IMR-90 (cell line): ENCODE results near the gene THSD7B. TPM values are rescaled to one million over a fixed set of nuclear protein-coding genes. Genes with fewer than 3 reads are reported as not detected.

Experiments
- ATAC-seq: fragments of 200-7000 bp; cut with Tn5 transposase; 2 replicates; pipeline ENCODE4 v1.9.1; 2020; ENCODE audit warnings: low read depth, mild to moderate bottlenecking, moderate library complexity
- BruUV-seq: library from RNA; stranded (reverse); fragments of 400-500 nt; replicated peaks from 2 replicates; lab custom pipeline; 2021; lab: Mats Ljungman, UMichigan
- CTCF ChIA-PET: fragments of 300-600 bp; formaldehyde crosslinking; extraction: SDS; loops from one replicate; lab custom pipeline; 2021; ENCODE audit warnings: antibody characterized with exemption; lab: Yijun Ruan, JAX
- POLR2A ChIA-PET: fragments of 300-600 bp; sonication (Branson Sonifier 250); formaldehyde crosslinking; loops from one replicate; lab custom pipeline; 2022; ENCODE audit warnings: antibody characterized with exemption; ENCODE audit not compliant: unreplicated experiment; lab: Charles Lee
- DNase-seq: peaks from one replicate; pipeline ENCODE4 v3.0.0; 2013
- H2AFZ ChIP-seq: replicated peaks from 2 replicates; pipeline ENCODE3; 2013; ENCODE audit warnings: low read length, mild to moderate bottlenecking; ENCODE audit not compliant: poor library complexity
- H2AK5ac ChIP-seq: 2 replicates; pipeline ENCODE4 v1.6.1; 2013; ENCODE audit warnings: low read depth, low read length, inconsistent platforms
- H2AK9ac ChIP-seq: replicated peaks from 2 replicates; pipeline ENCODE3; 2013; ENCODE audit warnings: mild to moderate bottlenecking, low read depth, low read length, moderate library complexity; ENCODE audit not compliant: poor library complexity
- H2BK120ac ChIP-seq: 2 replicates; pipeline ENCODE4 v1.6.1; 2013; ENCODE audit warnings: low read depth, low read length, inconsistent platforms
- H2BK15ac ChIP-seq: 3 replicates; pipeline ENCODE4 v1.6.1; 2013; ENCODE audit warnings: low read depth, low read length, inconsistent platforms
- H2BK20ac ChIP-seq: 2 replicates; pipeline ENCODE4 v1.6.1; 2013; ENCODE audit warnings: low read depth, mild to moderate bottlenecking, inconsistent platforms, low read length, moderate library complexity
- H2BK5ac ChIP-seq: 2 replicates; pipeline ENCODE4 v1.6.1; 2013; ENCODE audit warnings: mild to moderate bottlenecking, low read depth, low read length, inconsistent platforms; ENCODE audit not compliant: poor library complexity, severe bottlenecking
- H3K14ac ChIP-seq: replicated peaks from 2 replicates; pipeline ENCODE4 v1.6.1; 2013; ENCODE audit warnings: low read depth, low read length, inconsistent platforms
- H3K18ac ChIP-seq: 2 replicates; pipeline ENCODE4 v1.6.1; 2013; ENCODE audit warnings: low read depth, low read length, control low read depth
- H3K23ac ChIP-seq: 2 replicates; pipeline ENCODE4 v1.6.1; 2013; ENCODE audit warnings: low read depth, low read length, inconsistent platforms
- H3K27ac ChIP-seq: 2 replicates; pipeline ENCODE4 v1.5.1; 2013; ENCODE audit warnings: mild to moderate bottlenecking, control low read depth, low read length; ENCODE audit not compliant: insufficient read depth
- H3K27me3 ChIP-seq: 2 replicates; pipeline ENCODE4 v1.6.1; 2013; ENCODE audit warnings: low read length; ENCODE audit not compliant: control insufficient read depth, insufficient read depth
- H3K36me3 ChIP-seq: 2 replicates; pipeline ENCODE4 v1.6.1; 2013; ENCODE audit warnings: low read length, mixed read lengths; ENCODE audit not compliant: control insufficient read depth, insufficient read depth
- H3K4ac ChIP-seq: 2 replicates; pipeline ENCODE4 v1.6.1; 2013; ENCODE audit warnings: low read depth, low read length, inconsistent platforms
- H3K4me1 ChIP-seq: 2 replicates; pipeline ENCODE4 v1.6.1; 2013; ENCODE audit warnings: low read length, mixed read lengths; ENCODE audit not compliant: control insufficient read depth, insufficient read depth
- H3K4me2 ChIP-seq: 2 replicates; pipeline ENCODE4 v1.6.1; 2013; ENCODE audit warnings: low read depth, mild to moderate bottlenecking, control low read depth, low read length, moderate library complexity
- H3K4me3 ChIP-seq: 2 replicates; pipeline ENCODE4 v1.5.1; 2013; ENCODE audit warnings: low read depth, mild to moderate bottlenecking, control low read depth, low read length, moderate library complexity; ENCODE audit not compliant: insufficient read depth
- H3K56ac ChIP-seq: 2 replicates; pipeline ENCODE4 v1.6.1; 2013; ENCODE audit warnings: low read length, inconsistent platforms; ENCODE audit not compliant: insufficient read depth; ENCODE audit errors: extremely low read depth
- H3K79me1 ChIP-seq, 2 experiments: 2 replicates each; pipeline ENCODE4 v1.6.1; 2013; ENCODE audit warnings: low read length in 2 of 2, inconsistent platforms in 1 of 2, low read depth in 1 of 2
- H3K9ac ChIP-seq: 2 replicates; pipeline ENCODE4 v1.6.1; 2013; ENCODE audit warnings: low read depth, low read length, control low read depth
- H3K9me1 ChIP-seq: 2 replicates; pipeline ENCODE4 v1.6.1; 2013; ENCODE audit warnings: low read length, inconsistent platforms; ENCODE audit not compliant: insufficient read depth
- H3K9me3 ChIP-seq: 2 replicates; pipeline ENCODE4 v1.6.1; 2013; ENCODE audit warnings: low read length; ENCODE audit not compliant: control insufficient read depth, insufficient read depth
- H4K20me1 ChIP-seq: 2 replicates; pipeline ENCODE4 v1.6.1; 2013; ENCODE audit warnings: low read length, inconsistent platforms; ENCODE audit not compliant: insufficient read depth
- H4K5ac ChIP-seq: 2 replicates; pipeline ENCODE4 v1.6.1; 2013; ENCODE audit warnings: mild to moderate bottlenecking, low read depth, low read length, control low read depth
- H4K8ac ChIP-seq, 2 experiments: 2 replicates each; pipeline ENCODE4 v1.6.1; 2013; ENCODE audit warnings: low read depth in 2 of 2, low read length in 2 of 2, control low read depth in 1 of 2, inconsistent platforms in 1 of 2
- H4K91ac ChIP-seq: 2 replicates; pipeline ENCODE4 v1.6.1; 2013; ENCODE audit warnings: low read depth, low read length, inconsistent platforms; ENCODE audit not compliant: insufficient read depth
- BHLHE40 ChIP-seq: fragments of 150-350 bp; IDR thresholded peaks from 2 replicates; pipeline ENCODE4 v1.6.1; 2016; ENCODE audit warnings: mild to moderate bottlenecking, low read depth, low read length
- CEBPB ChIP-seq: IDR thresholded peaks from 2 replicates; pipeline ENCODE4 v1.6.1; 2012; ENCODE audit warnings: low read depth, low read length, improper control_type of control experiment
- CHD1 ChIP-seq: IDR thresholded peaks from 2 replicates; pipeline ENCODE4 v1.6.1; 2012; ENCODE audit warnings: low read depth, low read length, improper control_type of control experiment
- FOS ChIP-seq: fragments of 150-350 bp; IDR thresholded peaks from 2 replicates; pipeline ENCODE4 v1.6.1; 2016; ENCODE audit warnings: low read depth, low read length
- MAZ ChIP-seq: IDR thresholded peaks from 2 replicates; pipeline ENCODE4 v1.6.1; 2012; ENCODE audit warnings: low read depth, mild to moderate bottlenecking, low read length, improper control_type of control experiment, moderate library complexity, borderline replicate concordance
- MXI1 ChIP-seq: IDR thresholded peaks from 2 replicates; pipeline ENCODE4 v1.6.1; 2012; ENCODE audit warnings: low read depth, mild to moderate bottlenecking, low read length, moderate library complexity, borderline replicate concordance
- NFE2L2 ChIP-seq: fragments of 150-350 bp; IDR thresholded peaks from 2 replicates; pipeline ENCODE4 v1.6.1; 2016; ENCODE audit warnings: low read depth, mild to moderate bottlenecking, low read length
- POLR2A ChIP-seq: IDR thresholded peaks from 2 replicates; pipeline ENCODE4 v1.6.1; 2012; ENCODE audit warnings: mild to moderate bottlenecking, low read depth, low read length
- RAD21 ChIP-seq: IDR thresholded peaks from 2 replicates; pipeline ENCODE4 v1.6.1; 2012; ENCODE audit warnings: low read length, improper control_type of control experiment
- RFX5 ChIP-seq: IDR thresholded peaks from 2 replicates; pipeline ENCODE4 v1.8.0; 2012; ENCODE audit warnings: low read depth, mild to moderate bottlenecking, low read length, moderate library complexity
- SMC3 ChIP-seq: fragments of 150-350 bp; IDR thresholded peaks from 2 replicates; pipeline ENCODE4 v1.6.1; 2016; ENCODE audit warnings: low read depth, mild to moderate bottlenecking, antibody characterized with exemption, low read length, moderate library complexity
- WGBS, 2 experiments: methylation state at CpG; one replicate each; pipeline versions ENCODE4 v1.1.5 to v1.1.7; 2013; ENCODE audit warnings: missing lambda C conversion rate in 2 of 2; ENCODE audit not compliant: insufficient read length in 1 of 2; ENCODE audit errors: extremely low coverage in 2 of 2; 5-methylcytosine and 5-hydroxymethylcytosine counted together
- dilution Hi-C: fragments of 300-500 bp; cut with HindIII; formaldehyde crosslinking; loops from one replicate; pipeline ENCODE4 v1.14.3; 2018; ENCODE audit warnings: low sequenced_read_pairs; ENCODE audit not compliant: unreplicated experiment
- in situ Hi-C: fragments of 300-500 bp; cut with MboI; formaldehyde crosslinking; loops from 3 replicates; pipeline ENCODE4 v1.14.3; 2019; ENCODE audit warnings: low sequenced_read_pairs, inconsistent platforms, mixed read lengths
- intact Hi-C: fragments of 100-400 bp; cut with micrococcal nuclease; formaldehyde crosslinking; loops from 2 replicates; pipeline ENCODE4 v1.10.0; 2022
- polyA plus RNA-seq, 3 experiments: library from polyadenylated mRNA; depleted of rRNA; stranded (reverse); fragments of >200 nt; gene quantifications; 2 replicates each; pipeline ENCODE4 v1.2.3, GENCODE V29; 2012; ENCODE audit warnings: low replicate concordance in 1 of 3
- total RNA-seq: library from RNA; depleted of rRNA; stranded (reverse); fragments of >200 nt; gene quantifications from 2 replicates; pipeline ENCODE4 v1.2.3, GENCODE V29; 2012
- TF ChIP-seq, protein P1 (sequence below): fragments of 150-350 bp; IDR thresholded peaks from 2 replicates; pipeline ENCODE4 v1.6.1; 2016; ENCODE audit warnings: low read depth, mild to moderate bottlenecking, low read length, moderate library complexity, borderline replicate concordance
- TF ChIP-seq, protein P2 (sequence below): fragments of 150-350 bp; IDR thresholded peaks from 2 replicates; pipeline ENCODE4 v1.6.1; 2017; ENCODE audit warnings: mild to moderate bottlenecking, antibody characterized with exemption, low read length, low read depth
- TF ChIP-seq, protein P3 (sequence below): conservative IDR thresholded peaks from 2 replicates; pipeline ENCODE4 v1.5.1; 2012; ENCODE audit warnings: mild to moderate bottlenecking, low read depth, low read length, improper control_type of control experiment

Gene THSD7B
- total and polyA plus RNA-seq, 2 of the 4 experiments (the other 2 are of a cell fraction), result not detected

DNA sequence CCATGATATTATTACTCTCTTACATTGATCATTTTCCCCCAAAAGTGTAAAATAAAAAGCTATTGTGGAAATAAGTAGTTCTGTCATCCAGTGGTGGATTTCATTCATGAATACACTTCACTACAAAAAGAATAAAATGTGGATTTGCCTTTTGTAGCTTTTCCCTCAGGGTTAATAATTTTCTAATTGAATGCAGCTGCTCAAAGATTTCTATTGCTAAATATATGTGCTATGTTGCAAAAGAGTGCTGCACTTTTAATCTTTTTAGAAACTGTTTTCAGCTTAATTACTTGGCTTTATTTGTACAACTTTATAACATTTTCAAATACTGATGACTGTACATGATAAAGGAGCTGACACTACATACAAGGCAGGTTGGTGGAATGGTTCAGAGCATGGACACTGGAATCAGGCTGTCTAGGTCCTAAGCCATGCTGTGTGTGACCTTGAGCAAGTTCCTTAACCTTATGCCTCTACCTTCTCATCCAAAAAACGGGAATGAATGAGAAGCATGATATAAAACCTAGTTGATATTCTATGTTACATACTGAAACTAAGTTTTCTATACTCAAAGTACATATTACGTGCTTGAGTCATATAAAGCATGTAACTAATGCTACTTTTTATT lies 128.8 kb downstream of the THSD7B start:
- Histone ChIP-seq H3K18ac (no peak overlapping the region), H3K9ac (no peak overlapping the region), H3K23ac (no peak overlapping the region), H4K20me1 (no peaks in the 10 kb centered on the region), H2AFZ (no peak overlapping the region), H3K27ac (no peak overlapping the region), H3K4ac (no peak overlapping the region), H4K5ac (no peak overlapping the region), H2BK20ac (no peak overlapping the region), H3K27me3 (no peaks in the 10 kb centered on the region), H4K91ac (no peak overlapping the region), H3K14ac (no peak overlapping the region), H3K79me1 (no peaks in the 10 kb centered on the region), H2BK120ac (no peak overlapping the region), H2AK5ac (no peak overlapping the region), H2AK9ac (no peak overlapping the region), H3K9me3 (peaks cover 6% of the 10 kb centered on the region; the same call in 1 of the 2 replicates), H3K4me2 (no peak overlapping the region), H2BK5ac (no peak overlapping the region), H3K4me3 (no peak overlapping the region), H3K36me3 (no peaks in the 10 kb centered on the region), H3K9me1 (no peaks in the 10 kb centered on the region), H4K8ac (no peak overlapping the region), H2BK15ac (no peak overlapping the region), H3K4me1 (no peaks in the 10 kb centered on the region), H3K56ac (no peak overlapping the region)
- in situ Hi-C loops (no loop called here), dilution Hi-C loops (no loop called here), intact Hi-C loops (no loop called here)
- ChIA-PET POLR2A (no interaction called here), CTCF (no interaction called here)
- TF ChIP-seq, protein P1, sequence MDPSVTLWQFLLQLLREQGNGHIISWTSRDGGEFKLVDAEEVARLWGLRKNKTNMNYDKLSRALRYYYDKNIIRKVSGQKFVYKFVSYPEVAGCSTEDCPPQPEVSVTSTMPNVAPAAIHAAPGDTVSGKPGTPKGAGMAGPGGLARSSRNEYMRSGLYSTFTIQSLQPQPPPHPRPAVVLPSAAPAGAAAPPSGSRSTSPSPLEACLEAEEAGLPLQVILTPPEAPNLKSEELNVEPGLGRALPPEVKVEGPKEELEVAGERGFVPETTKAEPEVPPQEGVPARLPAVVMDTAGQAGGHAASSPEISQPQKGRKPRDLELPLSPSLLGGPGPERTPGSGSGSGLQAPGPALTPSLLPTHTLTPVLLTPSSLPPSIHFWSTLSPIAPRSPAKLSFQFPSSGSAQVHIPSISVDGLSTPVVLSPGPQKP, result no peak
- TF ChIP-seq NFE2L2 (no peak), POLR2A (no peak), CHD1 (no peak), RAD21 (no peak), SMC3 (no peak), RFX5 (no peak), CEBPB (no peak), FOS (no peak), MAZ (no peak), BHLHE40 (no peak), MXI1 (no peak)
- TF ChIP-seq, protein P2, sequence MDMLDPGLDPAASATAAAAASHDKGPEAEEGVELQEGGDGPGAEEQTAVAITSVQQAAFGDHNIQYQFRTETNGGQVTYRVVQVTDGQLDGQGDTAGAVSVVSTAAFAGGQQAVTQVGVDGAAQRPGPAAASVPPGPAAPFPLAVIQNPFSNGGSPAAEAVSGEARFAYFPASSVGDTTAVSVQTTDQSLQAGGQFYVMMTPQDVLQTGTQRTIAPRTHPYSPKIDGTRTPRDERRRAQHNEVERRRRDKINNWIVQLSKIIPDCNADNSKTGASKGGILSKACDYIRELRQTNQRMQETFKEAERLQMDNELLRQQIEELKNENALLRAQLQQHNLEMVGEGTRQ, result no peak
- TF ChIP-seq, protein P3, sequence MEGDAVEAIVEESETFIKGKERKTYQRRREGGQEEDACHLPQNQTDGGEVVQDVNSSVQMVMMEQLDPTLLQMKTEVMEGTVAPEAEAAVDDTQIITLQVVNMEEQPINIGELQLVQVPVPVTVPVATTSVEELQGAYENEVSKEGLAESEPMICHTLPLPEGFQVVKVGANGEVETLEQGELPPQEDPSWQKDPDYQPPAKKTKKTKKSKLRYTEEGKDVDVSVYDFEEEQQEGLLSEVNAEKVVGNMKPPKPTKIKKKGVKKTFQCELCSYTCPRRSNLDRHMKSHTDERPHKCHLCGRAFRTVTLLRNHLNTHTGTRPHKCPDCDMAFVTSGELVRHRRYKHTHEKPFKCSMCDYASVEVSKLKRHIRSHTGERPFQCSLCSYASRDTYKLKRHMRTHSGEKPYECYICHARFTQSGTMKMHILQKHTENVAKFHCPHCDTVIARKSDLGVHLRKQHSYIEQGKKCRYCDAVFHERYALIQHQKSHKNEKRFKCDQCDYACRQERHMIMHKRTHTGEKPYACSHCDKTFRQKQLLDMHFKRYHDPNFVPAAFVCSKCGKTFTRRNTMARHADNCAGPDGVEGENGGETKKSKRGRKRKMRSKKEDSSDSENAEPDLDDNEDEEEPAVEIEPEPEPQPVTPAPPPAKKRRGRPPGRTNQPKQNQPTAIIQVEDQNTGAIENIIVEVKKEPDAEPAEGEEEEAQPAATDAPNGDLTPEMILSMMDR, result no peak
- no CpG with 5 or more reads among the region's 2 CpGs for WGBS, 2 experiments
- BruUV-seq, result no TSS peak
- no peak for ATAC-seq
- no peak for DNase-seq
